ENCODE data around the gene PLEKHA4.

The PLEKHA4 gene

DNA sequence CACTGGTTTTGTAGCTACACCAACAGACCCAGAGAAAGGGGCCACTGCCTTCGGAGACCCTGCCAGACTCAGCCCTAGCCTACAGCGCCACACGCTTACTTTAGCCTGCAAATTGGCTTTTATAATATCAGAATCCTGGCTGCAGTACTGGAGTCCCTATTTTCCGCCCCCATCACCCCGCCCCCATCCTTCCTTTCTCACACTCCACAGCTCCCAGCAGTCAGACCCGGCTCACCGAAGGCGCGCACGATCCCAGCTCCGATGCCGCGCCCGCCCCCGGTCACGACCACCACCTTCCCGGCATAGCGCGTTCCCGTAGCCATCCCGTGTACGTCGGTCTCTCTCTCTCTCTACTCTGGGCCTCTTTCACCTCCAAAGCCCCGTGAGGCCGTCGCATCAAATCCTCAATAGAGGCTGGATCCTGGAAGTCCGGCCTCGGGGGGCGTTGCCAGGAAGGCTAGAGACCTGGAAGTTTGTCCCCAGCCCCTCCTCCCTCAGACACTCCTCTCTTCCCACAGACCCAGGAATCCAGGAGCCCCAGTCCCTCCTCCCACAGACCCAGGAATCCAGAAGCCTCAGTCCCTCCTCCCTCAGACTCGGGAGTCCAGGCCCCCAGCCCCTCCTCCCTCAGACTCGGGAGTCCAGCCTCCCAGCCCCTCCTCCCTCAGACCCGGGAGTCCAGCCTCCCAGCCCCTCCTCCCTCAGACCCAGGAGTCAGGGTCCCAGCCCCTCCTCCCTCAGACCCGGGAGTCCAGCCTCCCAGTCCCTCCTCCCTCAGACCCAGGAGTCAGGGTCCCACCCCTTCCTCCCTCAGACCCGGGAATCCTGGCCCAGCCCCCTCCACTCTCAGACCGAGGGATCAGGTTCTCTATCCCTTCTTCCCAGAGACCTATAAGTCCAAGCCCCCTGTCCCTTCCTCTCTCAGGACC lies 32.1 kb downstream of the PLEKHA4 start, which contains the start of gene HSD17B14:
Gene HSD17B14 (minus strand): TSS at position 403 of the 929 bp plus-strand sequence. CDS start 80 bp downstream, at position 323.
- Mint-ChIP-seq H3K4me1 (ENCODE audit: low read depth) (peaks cover 16% of the 10 kb centered on the region), H3K27ac (peak within 1 kb of the TSS; percentile 85), H3K36me3 (ENCODE audit: low read depth) (no peaks in the 10 kb centered on the region), H3K4me3 (peak within 1 kb of the TSS; percentile 79), H3K27me3 (peaks cover 3% of the 10 kb centered on the region), H3K9me3 (no peaks in the 10 kb centered on the region)
- DNase-seq: no peak

DNA sequence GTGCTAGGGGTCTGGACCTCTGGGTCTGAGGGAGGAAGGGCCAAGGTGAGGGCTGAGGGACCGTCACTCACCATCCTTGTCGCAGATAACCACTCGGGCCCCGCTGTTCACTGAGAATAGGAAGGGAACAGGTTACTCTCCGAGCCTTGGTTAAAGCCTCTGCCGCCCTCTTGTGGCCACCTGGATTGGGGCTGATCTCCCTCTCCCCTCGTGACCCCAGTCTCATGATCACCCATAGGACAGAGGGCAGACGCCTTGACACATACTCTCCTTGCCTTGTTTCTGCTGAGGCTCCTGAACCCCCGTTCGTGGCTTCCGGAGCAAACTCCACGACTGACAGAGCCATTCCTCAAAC lies 32.7 kb downstream of the PLEKHA4 start:
- Mint-ChIP-seq H3K4me3 (peak overlapping the region; percentile 79), H3K9me3 (no peaks in the 10 kb centered on the region), H3K27ac (peak overlapping the region; percentile 84), H3K27me3 (peaks cover 3% of the 10 kb centered on the region), H3K4me1 (ENCODE audit: low read depth) (peaks cover 16% of the 10 kb centered on the region), H3K36me3 (ENCODE audit: low read depth) (no peaks in the 10 kb centered on the region)
- peak; percentile 95 for DNase-seq

DNA sequence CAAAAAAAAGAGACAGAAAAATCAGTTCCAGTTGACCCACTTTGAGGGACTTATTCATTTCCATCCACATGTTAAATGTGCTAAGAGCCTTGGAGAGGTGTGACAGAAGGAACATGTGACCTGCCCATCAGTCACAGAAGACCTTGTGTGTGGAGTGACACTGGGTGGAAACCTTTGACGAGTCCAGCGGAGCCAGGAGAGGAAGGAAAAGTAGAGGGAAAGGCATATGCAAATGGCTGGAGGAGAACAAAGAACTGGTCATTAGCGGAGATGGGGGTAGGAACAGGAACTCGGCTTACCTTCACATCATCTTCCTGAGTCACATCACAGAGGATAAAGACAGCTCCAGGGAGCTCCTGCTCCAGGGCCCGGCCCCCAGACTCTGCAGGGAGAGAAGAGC lies 34.4 kb downstream of the PLEKHA4 start:
- Mint-ChIP-seq H3K9me3 (no peaks in the 10 kb centered on the region), H3K4me3 (no peak overlapping the region), H3K27me3 (peaks cover 3% of the 10 kb centered on the region), H3K4me1 (ENCODE audit: low read depth) (peaks cover 16% of the 10 kb centered on the region), H3K36me3 (ENCODE audit: low read depth) (no peaks in the 10 kb centered on the region), H3K27ac (peak overlapping the region; percentile 1)
- DNase-seq: no peak

DNA sequence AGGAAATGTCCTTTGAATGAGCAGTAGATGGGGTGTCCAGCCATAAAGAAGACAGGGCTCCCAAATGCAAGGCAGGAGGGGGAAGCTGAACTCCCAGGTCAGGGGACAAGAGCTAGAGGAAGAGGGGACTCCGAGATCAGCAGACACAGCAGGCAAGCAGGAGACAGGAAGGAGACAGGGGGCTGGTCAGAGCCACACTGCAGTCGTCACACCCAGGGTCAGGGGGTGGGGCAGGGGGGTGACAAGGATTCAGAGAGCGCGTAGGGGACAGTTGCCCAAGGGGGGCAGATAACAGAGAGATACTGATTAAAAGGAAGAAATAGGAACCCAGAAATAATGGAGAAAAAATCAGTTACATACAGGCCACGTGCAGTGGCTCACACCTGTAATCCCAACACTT lies 35.4 kb downstream of the PLEKHA4 start:
- Mint-ChIP-seq H3K27me3 (peaks cover 3% of the 10 kb centered on the region), H3K27ac (no peak overlapping the region), H3K4me3 (no peak overlapping the region), H3K9me3 (no peaks in the 10 kb centered on the region), H3K36me3 (ENCODE audit: low read depth) (no peaks in the 10 kb centered on the region), H3K4me1 (ENCODE audit: low read depth) (peaks cover 16% of the 10 kb centered on the region)
- DNase-seq: no peak

DNA sequence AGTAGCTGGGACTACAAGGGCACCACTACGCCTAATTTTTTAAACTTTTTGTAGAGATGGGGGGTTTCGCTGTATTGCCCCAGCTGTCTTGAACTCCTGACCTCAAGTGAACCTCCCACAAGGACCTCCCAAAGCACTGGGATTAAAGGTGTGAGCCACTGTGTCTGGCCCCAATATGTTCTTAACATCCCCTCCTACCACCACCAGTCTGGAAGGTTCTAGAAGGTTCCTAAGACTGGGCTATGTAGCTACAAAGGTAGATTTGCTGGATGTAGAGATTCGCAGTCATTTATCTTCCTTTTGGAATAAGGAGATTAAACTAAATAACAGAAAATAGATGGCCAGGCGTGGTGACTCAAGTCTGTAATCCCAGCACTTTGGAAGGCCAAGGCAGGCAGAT lies 37.5 kb downstream of the PLEKHA4 start:
- Mint-ChIP-seq H3K36me3 (ENCODE audit: low read depth) (no peaks in the 10 kb centered on the region), H3K27ac (no peak overlapping the region), H3K4me3 (no peak overlapping the region), H3K9me3 (no peaks in the 10 kb centered on the region), H3K27me3 (no peaks in the 10 kb centered on the region), H3K4me1 (ENCODE audit: low read depth) (peaks cover 5% of the 10 kb centered on the region)
- no peak for DNase-seq

DNA sequence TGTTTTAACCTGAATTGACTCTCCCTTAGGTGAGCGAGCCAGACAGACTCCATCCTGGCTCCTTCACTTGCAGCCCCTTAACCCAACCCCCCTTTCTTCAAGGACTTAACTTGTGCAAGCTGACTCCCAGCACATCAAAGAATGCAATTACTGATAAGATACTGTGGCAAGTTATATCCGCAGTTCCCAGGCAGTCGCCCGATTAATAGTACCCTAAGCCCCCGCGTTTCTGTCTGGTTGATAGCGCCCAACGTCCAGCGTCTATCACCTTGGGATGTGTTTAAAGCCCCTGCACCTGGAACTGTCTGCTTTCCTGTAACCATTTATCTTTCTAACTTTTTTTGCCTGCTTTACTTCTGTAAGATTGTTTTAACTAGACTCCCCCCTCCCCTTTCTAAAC lies 38.3 kb downstream of the PLEKHA4 start:
- no peak overlapping the region for H3K27ac Mint-ChIP-seq
- no peak for DNase-seq
- no peaks in the 10 kb centered on the region for H3K36me3 Mint-ChIP-seq (ENCODE audit: low read depth)

DNA sequence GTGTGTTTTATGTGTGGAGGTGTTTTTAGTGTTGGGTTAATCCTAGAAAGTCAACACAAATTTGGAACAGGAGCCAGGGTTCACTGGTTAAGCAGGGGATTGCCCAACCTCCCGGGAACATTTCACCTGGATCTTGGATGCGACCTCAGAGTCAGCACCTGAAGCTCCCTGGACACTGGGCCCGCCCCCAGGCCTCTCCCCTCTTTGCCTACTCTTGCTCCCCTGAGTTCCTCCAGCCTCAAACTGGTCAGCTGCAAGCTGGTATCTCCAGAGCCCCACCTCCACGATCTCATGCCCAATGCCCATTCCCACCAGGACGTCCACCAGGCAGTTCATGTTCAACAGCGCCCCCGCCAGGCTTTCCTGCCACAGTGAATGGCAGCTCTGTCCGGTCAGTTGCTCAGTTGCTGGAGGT lies 41.8 kb downstream of the PLEKHA4 start:
- H3K36me3 Mint-ChIP-seq (ENCODE audit: low read depth): no peaks in the 10 kb centered on the region
- H3K27me3 Mint-ChIP-seq: no peaks in the 10 kb centered on the region
- H3K9me3 Mint-ChIP-seq: no peaks in the 10 kb centered on the region
- H3K4me1 Mint-ChIP-seq (ENCODE audit: low read depth): no peaks in the 10 kb centered on the region
- H3K27ac Mint-ChIP-seq: no peak overlapping the region
- no peak overlapping the region for H3K4me3 Mint-ChIP-seq
- DNase-seq: no peak

More for the DNA sequence above, 38.3 kb downstream of the PLEKHA4 start:
- no peak overlapping the region for H3K4me3 Mint-ChIP-seq
- no peaks in the 10 kb centered on the region for H3K27me3 Mint-ChIP-seq
- no peaks in the 10 kb centered on the region for H3K4me1 Mint-ChIP-seq (ENCODE audit: low read depth)
- no peaks in the 10 kb centered on the region for H3K9me3 Mint-ChIP-seq

DNA sequence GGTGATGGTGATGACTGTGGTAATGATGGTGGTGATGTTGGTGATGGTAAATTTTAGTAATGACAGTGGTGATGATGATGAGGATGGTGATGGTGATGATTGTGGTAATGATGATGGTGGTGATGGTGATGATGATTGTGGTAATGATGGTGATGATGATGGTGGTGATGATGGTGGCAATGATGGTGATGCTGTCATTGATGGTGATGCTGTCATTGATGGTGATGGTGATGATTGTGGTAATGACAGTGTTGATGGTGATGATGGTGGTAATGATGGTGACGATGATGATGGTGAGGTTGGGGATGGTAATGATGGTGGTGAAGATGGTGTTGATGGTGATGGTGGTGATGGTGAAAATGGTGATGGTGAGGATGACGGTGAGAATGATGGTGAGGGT lies 45.9 kb downstream of the PLEKHA4 start:
- H3K4me3 Mint-ChIP-seq: no peak overlapping the region
- no peak overlapping the region for H3K27ac Mint-ChIP-seq
- no peaks in the 10 kb centered on the region for H3K9me3 Mint-ChIP-seq
- no peaks in the 10 kb centered on the region for H3K4me1 Mint-ChIP-seq (ENCODE audit: low read depth)
- no peaks in the 10 kb centered on the region for H3K36me3 Mint-ChIP-seq (ENCODE audit: low read depth)
- H3K27me3 Mint-ChIP-seq: no peaks in the 10 kb centered on the region
- DNase-seq: no peak

DNA sequence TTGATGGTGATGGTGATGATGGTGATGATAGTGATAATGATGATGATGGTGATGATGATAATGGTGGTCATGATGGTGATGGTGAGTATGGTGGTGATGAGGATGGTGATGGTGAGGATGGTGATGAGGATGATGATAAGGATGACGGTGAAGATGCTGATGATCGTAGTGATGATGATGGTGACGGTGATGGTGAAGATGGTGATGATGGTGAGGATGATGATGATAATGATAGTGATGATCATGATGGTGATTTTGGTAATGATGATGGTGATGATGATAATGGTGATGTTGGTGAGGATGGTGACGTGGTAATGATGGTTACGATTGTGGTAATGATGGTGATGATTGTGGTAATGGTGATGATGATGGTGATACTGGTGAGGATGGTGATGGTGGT lies 46.8 kb downstream of the PLEKHA4 start:
- no peaks in the 10 kb centered on the region for H3K4me1 Mint-ChIP-seq (ENCODE audit: low read depth)
- no peaks in the 10 kb centered on the region for H3K36me3 Mint-ChIP-seq (ENCODE audit: low read depth)
- no peak overlapping the region for H3K27ac Mint-ChIP-seq
- H3K4me3 Mint-ChIP-seq: no peak overlapping the region
- no peak for DNase-seq
- H3K9me3 Mint-ChIP-seq: no peaks in the 10 kb centered on the region
- no peaks in the 10 kb centered on the region for H3K27me3 Mint-ChIP-seq

DNA sequence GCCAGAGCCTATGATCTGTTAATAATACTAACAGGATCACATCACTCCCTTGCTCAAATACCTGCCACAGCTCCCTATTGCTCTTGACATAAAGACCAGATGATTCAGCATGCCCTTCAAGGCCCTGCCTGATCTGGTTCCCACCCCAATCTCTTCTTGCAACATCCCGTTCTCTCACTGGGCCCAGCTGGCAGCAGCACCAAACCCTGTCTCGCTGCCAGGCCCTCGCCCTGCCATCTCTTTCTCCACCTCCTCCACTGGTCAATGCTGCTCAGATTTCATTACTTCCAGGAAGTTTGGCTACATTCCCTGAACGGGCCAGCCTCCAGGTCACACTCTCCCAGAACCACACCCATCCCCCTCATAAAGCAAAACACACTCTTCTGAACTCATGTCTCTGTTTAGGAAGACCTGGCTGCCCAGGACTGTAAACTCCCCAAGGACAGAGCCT lies 49.0 kb downstream of the PLEKHA4 start:
- no peaks in the 10 kb centered on the region for H3K9me3 Mint-ChIP-seq
- H3K36me3 Mint-ChIP-seq (ENCODE audit: low read depth): no peaks in the 10 kb centered on the region
- H3K4me1 Mint-ChIP-seq (ENCODE audit: low read depth): peaks cover 2% of the 10 kb centered on the region
- no peak overlapping the region for H3K27ac Mint-ChIP-seq
- no peak for DNase-seq
- no peak overlapping the region for H3K4me3 Mint-ChIP-seq
- no peaks in the 10 kb centered on the region for H3K27me3 Mint-ChIP-seq

DNA sequence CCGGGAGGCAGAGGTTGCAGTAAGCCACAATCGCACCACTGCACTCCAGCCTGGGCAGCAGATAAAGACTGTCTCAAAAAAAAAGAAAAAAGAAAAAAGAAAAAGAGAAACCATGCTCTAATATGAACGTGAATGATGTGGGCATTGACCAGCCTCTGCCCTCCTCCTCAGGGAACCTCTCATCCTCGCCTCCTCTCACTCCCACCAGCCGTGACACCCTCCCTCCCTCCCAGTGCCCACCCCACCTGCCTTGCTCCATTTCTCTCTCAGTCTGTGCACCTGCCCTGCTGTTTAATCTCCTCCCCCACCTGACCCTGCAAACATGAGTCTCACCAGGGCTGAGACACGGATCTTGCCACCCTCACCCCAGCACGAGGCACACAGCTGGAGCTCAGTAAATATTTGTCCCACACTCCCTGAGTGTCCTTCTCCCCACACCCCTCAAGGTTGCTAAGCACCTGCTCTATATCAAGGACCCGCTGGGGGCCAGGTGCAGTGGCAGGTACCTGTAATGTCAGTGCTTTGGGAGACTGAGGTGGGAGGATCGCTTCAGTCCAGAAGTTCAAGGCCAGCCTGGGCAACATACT lies 50.1 kb downstream of the PLEKHA4 start:
- H3K27me3 Mint-ChIP-seq: no peaks in the 10 kb centered on the region

DNA sequence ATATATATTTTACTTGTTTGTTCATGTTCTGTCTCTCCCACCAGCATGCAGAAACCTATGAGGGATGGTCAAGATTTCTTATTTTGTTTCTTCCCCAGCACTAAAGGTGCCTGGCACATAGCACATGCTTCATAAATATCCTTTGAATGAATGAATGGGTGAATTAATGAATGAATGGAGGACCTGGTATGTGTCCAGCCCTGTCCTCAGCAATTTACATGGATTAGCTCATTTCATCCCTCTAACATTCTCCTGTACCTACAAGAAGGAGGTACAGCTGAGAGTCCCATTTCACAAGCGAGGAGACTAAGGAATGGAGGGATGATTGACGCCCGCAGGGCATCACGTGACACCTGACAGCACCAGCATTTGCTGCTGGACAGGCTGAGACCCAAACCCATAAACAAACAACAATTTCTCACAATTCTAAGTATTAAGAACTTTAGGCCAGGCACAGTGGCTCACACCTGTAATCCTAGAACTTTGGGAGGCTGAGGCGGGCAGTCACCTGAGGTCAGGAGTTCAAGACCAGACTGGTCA lies 50.8 kb downstream of the PLEKHA4 start:
- no peak for DNase-seq
- Mint-ChIP-seq H3K27ac (no peak overlapping the region), H3K36me3 (ENCODE audit: low read depth) (no peaks in the 10 kb centered on the region), H3K9me3 (no peaks in the 10 kb centered on the region), H3K4me1 (ENCODE audit: low read depth) (peaks cover 2% of the 10 kb centered on the region), H3K4me3 (no peak overlapping the region), H3K27me3 (no peaks in the 10 kb centered on the region)

More for the DNA sequence above, 50.1 kb downstream of the PLEKHA4 start:
- Mint-ChIP-seq H3K4me1 (ENCODE audit: low read depth) (peaks cover 2% of the 10 kb centered on the region), H3K9me3 (no peaks in the 10 kb centered on the region), H3K27ac (no peak overlapping the region), H3K36me3 (ENCODE audit: low read depth) (no peaks in the 10 kb centered on the region), H3K4me3 (no peak overlapping the region)
- no peak for DNase-seq

DNA sequence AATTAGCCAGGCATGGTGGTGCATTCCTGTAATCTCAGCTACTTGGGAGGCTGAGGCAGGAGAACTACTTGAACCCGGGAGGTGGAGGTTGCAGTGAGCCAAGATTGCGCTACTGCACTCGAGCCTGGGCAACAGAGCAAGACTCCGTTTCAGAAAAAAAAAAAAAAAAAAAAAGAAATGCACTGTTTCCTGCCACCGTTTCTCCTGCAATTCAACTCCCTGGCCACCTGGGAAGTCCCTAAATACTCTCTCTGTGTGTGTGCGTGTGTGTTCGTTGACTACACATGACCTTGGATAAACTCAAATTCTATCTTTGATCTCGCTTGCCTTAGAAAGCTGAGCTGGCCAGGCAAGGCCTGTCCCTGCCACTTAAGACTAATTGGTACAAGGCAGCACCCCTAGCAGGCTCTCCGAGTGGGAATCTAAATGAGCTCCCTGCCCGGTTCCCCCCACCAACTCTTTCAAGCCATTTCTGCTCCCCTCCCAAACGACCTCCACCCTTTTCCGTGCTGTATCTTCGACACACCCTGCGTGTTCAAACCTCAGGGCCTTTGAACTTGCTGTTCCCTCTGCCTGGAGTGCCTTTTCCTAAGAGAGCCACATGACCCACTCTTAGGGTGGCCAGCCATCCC lies 52.4 kb downstream of the PLEKHA4 start:
- no peaks in the 10 kb centered on the region for H3K36me3 Mint-ChIP-seq (ENCODE audit: low read depth)
- H3K4me1 Mint-ChIP-seq (ENCODE audit: low read depth): peaks cover 7% of the 10 kb centered on the region
- no peak overlapping the region for H3K27ac Mint-ChIP-seq
- H3K27me3 Mint-ChIP-seq: no peaks in the 10 kb centered on the region
- no peak for DNase-seq
- no peaks in the 10 kb centered on the region for H3K9me3 Mint-ChIP-seq
- H3K4me3 Mint-ChIP-seq: no peak overlapping the region

DNA sequence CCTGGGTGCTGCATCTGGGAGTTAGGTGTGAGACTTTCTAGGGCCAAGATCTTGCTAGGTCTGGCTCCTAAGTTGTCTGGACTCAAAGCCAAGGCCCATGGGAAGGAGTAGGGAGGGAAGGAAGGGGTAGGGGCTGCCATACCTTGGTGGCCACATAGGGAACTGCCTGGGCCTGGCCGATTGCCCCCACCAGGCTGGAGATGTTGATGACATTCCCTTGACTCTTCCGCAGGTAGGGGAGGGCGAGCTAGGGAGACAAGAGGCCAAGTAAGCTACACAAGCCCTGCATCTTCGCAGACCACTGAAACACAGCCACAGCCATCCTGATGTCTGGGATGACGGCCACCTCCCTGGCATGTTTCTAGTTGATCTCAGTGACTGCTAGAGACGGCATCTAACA lies 53.5 kb downstream of the PLEKHA4 start:
- Mint-ChIP-seq H3K36me3 (ENCODE audit: low read depth) (peaks cover 4% of the 10 kb centered on the region), H3K4me3 (no peak overlapping the region), H3K27ac (no peak overlapping the region), H3K27me3 (no peaks in the 10 kb centered on the region), H3K4me1 (ENCODE audit: low read depth) (peaks cover 12% of the 10 kb centered on the region), H3K9me3 (no peaks in the 10 kb centered on the region)
- DNase-seq: no peak

All from activated T-cell treated with anti-CD3 and anti-CD28 coated beads, Interleukin-2, amount 50 U/mL, for 24 hours (primary cell).